HUES64 (cell line): ENCODE data around the gene RESP18.

ENCODE experiments used
- H3K27ac ChIP-seq: 2 replicates; pipeline ENCODE4 v1.7.0; 2013; ENCODE audit warnings: low read depth, low read length, inconsistent platforms
- H3K27me3 ChIP-seq: 2 replicates; pipeline ENCODE4 v1.6.1; 2013; ENCODE audit warnings: mild to moderate bottlenecking, low read length; ENCODE audit not compliant: insufficient read depth
- H3K36me3 ChIP-seq: 2 replicates; pipeline ENCODE4 v1.6.1; 2013; ENCODE audit warnings: mild to moderate bottlenecking, low read length; ENCODE audit not compliant: insufficient read depth
- H3K4me1 ChIP-seq: 2 replicates; pipeline ENCODE4 v1.6.1; 2013; ENCODE audit warnings: mild to moderate bottlenecking, low read length, moderate library complexity; ENCODE audit not compliant: insufficient read depth
- H3K4me3 ChIP-seq: 2 replicates; pipeline ENCODE4 v1.5.1; 2013; ENCODE audit warnings: mild to moderate bottlenecking, low read length, moderate library complexity
- H3K9ac ChIP-seq: 2 replicates; pipeline ENCODE4 v1.6.1; 2013; ENCODE audit warnings: mild to moderate bottlenecking, low read depth, low read length
- H3K9me3 ChIP-seq: 2 replicates; pipeline ENCODE4 v1.6.1; 2013; ENCODE audit warnings: low read depth, low read length; ENCODE audit not compliant: insufficient read depth
- WGBS: fragments of 150-250, 120-280 bp; methylation state at CpG from one replicate; pipeline ENCODE4 v1.1.7; 2013; ENCODE audit warnings: missing lambda C conversion rate; 5-methylcytosine and 5-hydroxymethylcytosine counted together

RESP18 gene

DNA sequence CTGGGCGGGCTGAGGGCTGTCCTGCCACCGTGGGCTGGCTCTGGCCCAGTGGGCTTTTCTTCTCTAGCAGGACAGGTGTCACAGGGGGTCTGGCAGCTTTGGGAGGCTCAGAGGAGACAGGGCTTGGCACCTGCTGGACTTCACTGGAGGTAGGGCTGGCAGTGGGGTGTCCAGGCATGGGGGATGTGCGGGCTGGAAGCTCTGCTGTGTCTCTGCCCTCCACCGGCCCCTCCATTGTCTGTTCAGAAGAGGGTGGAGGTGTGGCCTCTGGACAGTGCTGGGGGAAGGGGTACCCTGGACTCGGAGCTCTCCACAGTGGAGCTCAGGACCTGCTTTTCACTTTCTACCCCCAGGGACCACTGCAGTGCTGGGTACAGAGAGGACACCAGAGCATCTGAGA lies 32.5 kb downstream of the RESP18 start:
- no peak overlapping the region for H3K27ac ChIP-seq
- no peak overlapping the region for H3K4me3 ChIP-seq
- H3K4me1 ChIP-seq, result peaks cover 3% of the 10 kb centered on the region
- H3K9me3 ChIP-seq, result no peaks in the 10 kb centered on the region
- H3K9ac ChIP-seq, result no peak overlapping the region
- H3K27me3 ChIP-seq, result peaks cover 27% of the 10 kb centered on the region
- H3K36me3 ChIP-seq, result no peaks in the 10 kb centered on the region
- WGBS, result 88% methylated on average over 4 of the region's 5 CpGs

DNA sequence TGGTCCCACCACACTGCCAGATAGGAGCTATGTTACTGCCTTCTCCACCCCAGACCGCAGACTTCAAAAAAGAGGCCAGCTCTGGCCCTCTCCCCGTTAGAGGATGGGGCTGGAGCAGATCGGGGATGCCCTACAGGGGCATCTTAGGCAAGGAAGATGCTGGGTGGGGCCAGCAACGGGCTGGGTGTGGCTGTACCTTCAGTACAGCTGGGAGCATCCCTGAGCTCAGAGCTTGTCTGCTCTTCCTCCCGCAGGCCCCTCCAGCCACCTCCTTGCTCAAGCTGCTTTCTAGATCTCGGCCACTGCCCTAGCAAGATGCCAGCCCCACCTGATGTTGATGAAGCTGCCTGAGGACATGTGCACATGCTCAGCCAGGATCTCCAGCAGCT lies 33.2 kb downstream of the RESP18 start:
- Histone ChIP-seq H3K4me1 (peaks cover 3% of the 10 kb centered on the region), H3K27me3 (peaks cover 22% of the 10 kb centered on the region), H3K9ac (no peak overlapping the region), H3K36me3 (no peaks in the 10 kb centered on the region), H3K4me3 (no peak overlapping the region), H3K27ac (no peak overlapping the region), H3K9me3 (no peaks in the 10 kb centered on the region)
- 93% methylated on average over 6 of the region's 6 CpGs for WGBS

GRCh38 chr2:219298759-219299371 lies 33.7 kb downstream of the RESP18 start:
- H3K4me1 ChIP-seq, result peaks cover 3% of the 10 kb centered on the region
- H3K27ac ChIP-seq, result no peak overlapping the region
- WGBS, result 33% methylated on average over 15 of the region's 15 CpGs
- no peak overlapping the region for H3K9ac ChIP-seq
- no peaks in the 10 kb centered on the region for H3K9me3 ChIP-seq
- no peak overlapping the region for H3K4me3 ChIP-seq
- H3K36me3 ChIP-seq, result no peaks in the 10 kb centered on the region
- H3K27me3 ChIP-seq, result peaks cover 22% of the 10 kb centered on the region

GRCh38 chr2:219297766-219298456 lies 34.6 kb downstream of the RESP18 start:
- WGBS, result 88% methylated on average over 14 of the region's 14 CpGs
- no peaks in the 10 kb centered on the region for H3K36me3 ChIP-seq
- H3K9me3 ChIP-seq, result no peaks in the 10 kb centered on the region
- no peak overlapping the region for H3K27ac ChIP-seq
- peaks cover 22% of the 10 kb centered on the region for H3K27me3 ChIP-seq
- H3K4me3 ChIP-seq, result no peak overlapping the region
- no peak overlapping the region for H3K9ac ChIP-seq
- H3K4me1 ChIP-seq, result peaks cover 3% of the 10 kb centered on the region

GRCh38 chr2:219296631-219297391 lies 35.7 kb downstream of the RESP18 start:
- H3K27ac ChIP-seq, result no peak overlapping the region
- peaks cover 3% of the 10 kb centered on the region for H3K4me1 ChIP-seq
- H3K27me3 ChIP-seq, result peaks cover 22% of the 10 kb centered on the region
- no peak overlapping the region for H3K9ac ChIP-seq
- no peaks in the 10 kb centered on the region for H3K36me3 ChIP-seq
- H3K4me3 ChIP-seq, result no peak overlapping the region
- no peaks in the 10 kb centered on the region for H3K9me3 ChIP-seq
- WGBS, result 93% methylated on average over 25 of the region's 25 CpGs

GRCh38 chr2:219296142-219296541 lies 36.4 kb downstream of the RESP18 start:
- Histone ChIP-seq H3K4me1 (peaks cover 3% of the 10 kb centered on the region), H3K4me3 (no peak overlapping the region), H3K9ac (no peak overlapping the region), H3K36me3 (no peaks in the 10 kb centered on the region), H3K9me3 (no peaks in the 10 kb centered on the region), H3K27ac (no peak overlapping the region), H3K27me3 (peaks cover 22% of the 10 kb centered on the region)
- WGBS, result 90% methylated on average over 14 of the region's 14 CpGs

DNA sequence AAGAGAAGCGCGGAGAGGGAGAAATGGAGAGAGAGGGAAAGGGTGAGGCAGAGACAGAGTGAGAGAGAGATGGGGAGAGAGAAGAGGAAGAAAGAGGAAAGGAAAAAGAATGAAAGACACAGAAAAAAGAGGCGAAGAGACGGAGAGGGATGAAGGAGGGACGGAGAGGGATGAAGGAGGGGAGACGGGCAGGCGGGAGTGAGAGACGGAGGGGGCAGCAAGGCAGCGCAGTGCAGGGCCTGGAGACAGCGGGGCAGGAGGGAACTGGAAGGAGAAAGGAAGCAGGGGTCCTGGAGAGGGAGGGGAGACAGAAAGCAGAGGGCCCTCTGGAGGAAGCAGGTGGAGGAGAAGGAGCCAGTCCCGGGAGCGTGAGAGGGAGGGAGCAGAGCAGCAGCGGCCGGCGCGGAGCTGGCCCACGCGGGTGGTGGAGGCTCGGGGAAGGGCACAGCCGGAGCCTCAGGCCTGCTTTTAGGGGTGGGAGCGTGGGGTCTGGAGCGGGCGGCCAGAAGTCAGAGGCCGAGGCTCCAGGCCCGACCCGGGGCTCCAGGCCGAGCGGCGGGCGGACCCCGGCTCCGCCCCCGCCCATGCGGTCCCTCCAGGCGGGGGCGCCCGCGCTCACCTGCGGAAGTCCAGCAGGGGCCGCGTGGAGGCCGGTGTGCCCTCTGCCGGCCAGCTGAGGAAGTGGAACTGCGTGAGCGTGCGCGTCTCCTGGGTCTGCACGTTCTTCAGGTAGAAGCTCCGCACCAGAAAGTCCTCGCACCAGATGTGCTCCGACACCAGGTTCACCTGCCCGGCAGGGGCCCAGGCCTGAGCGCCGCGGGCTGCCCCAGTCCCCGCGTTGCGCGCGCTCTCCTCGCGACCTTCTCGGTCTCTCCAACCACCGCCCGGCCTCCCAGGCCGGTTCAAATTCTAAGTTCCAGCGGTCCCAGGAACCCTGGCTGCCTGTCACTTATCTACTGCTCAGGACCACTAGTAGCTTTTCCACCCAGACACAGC lies 37.9 kb downstream of the RESP18 start:
- peak overlapping the region; percentile 79 for H3K4me3 ChIP-seq
- peak overlapping the region; percentile 84 for H3K9ac ChIP-seq
- H3K27ac ChIP-seq, result no peak overlapping the region
- no peaks in the 10 kb centered on the region for H3K36me3 ChIP-seq
- 7% methylated on average over 67 of the region's 67 CpGs for WGBS
- peaks cover 3% of the 10 kb centered on the region for H3K4me1 ChIP-seq
- H3K9me3 ChIP-seq, result no peaks in the 10 kb centered on the region
- peaks cover 19% of the 10 kb centered on the region for H3K27me3 ChIP-seq

- Histone ChIP-seq H3K27me3 (peaks cover 11% of the 10 kb centered on the region), H3K4me1 (0 out of 2 replicates have a peak, but pooled peaks cover under 1% of the 10 kb centered on the region), H3K4me3 (peak overlapping the region; percentile 79), H3K9ac (no peak overlapping the region; the same call in 1 of the 2 replicates), H3K9me3 (no peaks in the 10 kb centered on the region), H3K27ac (no peak overlapping the region), H3K36me3 (no peaks in the 10 kb centered on the region)
- 96% methylated on average over 5 of the region's 5 CpGs for whole genome bisulfite sequencing
These were observed 38.8 kb downstream of the RESP18 start for GRCh38 chr2:219293736-219294231.

DNA sequence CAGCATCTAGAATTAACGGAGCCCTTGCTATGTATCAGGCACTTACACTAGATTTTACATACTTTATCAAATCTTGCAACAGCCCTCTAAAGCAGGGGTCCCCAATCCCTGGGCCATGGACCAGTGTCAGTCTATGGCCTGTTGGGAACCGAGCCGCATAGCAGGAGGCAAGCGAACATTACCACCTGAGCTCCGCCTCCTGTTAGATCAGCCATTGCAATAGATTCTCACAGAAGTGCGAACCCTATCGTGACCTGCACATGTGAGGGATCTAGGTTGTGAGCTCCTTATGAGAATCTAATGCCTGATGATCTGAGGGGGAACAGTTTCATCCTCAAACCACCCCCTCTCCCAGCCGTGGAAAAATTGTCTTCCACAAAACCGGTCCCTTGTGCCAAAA lies 39.9 kb downstream of the RESP18 start:
- Histone ChIP-seq H3K27ac (no peak overlapping the region), H3K27me3 (peaks cover 11% of the 10 kb centered on the region), H3K9me3 (no peaks in the 10 kb centered on the region), H3K4me3 (no peak overlapping the region), H3K9ac (no peak overlapping the region), H3K4me1 (no peaks in the 10 kb centered on the region), H3K36me3 (no peaks in the 10 kb centered on the region)
- WGBS, result 92% methylated on average over 9 of the region's 9 CpGs

DNA sequence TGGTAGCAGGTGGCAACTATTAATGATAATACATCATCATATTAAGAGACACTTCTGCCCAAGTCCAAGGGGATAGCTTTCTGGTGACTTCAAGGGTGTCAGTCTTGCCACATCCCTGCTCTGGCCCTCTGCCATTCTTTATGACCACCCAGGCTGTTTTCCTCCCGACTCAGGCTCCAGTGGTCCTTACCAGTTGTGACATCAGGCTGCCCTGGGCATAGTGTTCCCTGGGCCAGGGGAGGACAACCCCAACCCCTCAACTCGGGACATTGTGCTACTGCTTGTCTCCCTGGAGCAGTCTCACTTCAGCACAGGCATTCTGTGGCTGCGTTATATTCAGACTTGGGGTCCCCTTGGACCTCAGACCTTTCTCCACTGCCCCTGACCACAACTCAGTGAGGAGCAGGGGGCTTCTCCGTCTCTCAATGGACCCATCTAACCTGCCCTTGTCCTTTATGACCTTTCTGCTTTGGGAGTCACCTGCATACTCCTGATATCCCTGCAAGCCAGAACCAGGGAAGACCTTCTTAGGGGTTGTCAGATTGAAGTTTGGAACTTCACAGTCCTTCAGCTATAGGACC lies 40.5 kb downstream of the RESP18 start:
- Histone ChIP-seq H3K27me3 (peaks cover 11% of the 10 kb centered on the region), H3K27ac (no peak overlapping the region), H3K9me3 (no peaks in the 10 kb centered on the region), H3K4me3 (no peak overlapping the region), H3K36me3 (no peaks in the 10 kb centered on the region), H3K9ac (no peak overlapping the region), H3K4me1 (no peaks in the 10 kb centered on the region)
- WGBS, result 89% methylated on average over 4 of the region's 4 CpGs
